ENCODE data around the gene ATP5IF1.

Gene ATP5IF1

DNA sequence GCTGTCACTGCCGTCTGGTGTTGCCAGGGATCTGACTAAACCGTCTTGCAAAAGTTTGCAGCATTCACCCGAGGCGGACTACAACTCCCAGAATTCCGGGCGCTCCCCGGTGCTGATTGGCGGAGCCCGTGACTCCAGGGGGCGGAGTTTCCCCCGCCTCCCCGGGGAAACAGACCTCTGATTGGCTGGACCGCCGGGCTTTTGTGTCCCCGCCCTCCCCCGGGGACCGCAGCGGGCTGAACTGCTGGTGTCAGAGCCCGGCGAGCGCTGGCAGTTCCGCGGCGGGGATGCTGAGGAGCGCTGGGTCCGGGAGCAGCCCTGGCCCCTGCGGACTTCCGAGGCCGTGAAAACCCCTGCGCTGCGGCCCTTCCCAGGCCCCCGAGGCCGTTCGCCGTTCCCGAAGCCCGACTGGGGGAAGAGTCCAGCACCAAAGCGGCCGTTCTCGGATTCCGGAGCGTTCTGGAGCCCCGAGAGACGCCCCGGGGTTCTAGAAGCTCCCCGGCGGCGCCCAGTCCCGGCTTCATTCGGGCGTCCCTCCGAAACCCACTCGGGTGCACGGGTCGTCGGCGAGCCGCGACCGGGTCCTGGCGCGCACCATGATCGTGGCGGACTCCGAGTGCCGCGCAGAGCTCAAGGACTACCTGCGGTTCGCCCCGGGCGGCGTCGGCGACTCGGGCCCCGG is 23.5 kb downstream of the ATP5IF1 start, which contains the start of gene SESN2:
Gene SESN2 (plus strand): TSS at position 267 of the 682 bp plus-strand sequence. CDS start 330 bp downstream, at position 597.
- DNase-seq = peak; percentile 98 to 100 (median 99)
- intact Hi-C loops (cut with DNase I) = no loop called here

DNA sequence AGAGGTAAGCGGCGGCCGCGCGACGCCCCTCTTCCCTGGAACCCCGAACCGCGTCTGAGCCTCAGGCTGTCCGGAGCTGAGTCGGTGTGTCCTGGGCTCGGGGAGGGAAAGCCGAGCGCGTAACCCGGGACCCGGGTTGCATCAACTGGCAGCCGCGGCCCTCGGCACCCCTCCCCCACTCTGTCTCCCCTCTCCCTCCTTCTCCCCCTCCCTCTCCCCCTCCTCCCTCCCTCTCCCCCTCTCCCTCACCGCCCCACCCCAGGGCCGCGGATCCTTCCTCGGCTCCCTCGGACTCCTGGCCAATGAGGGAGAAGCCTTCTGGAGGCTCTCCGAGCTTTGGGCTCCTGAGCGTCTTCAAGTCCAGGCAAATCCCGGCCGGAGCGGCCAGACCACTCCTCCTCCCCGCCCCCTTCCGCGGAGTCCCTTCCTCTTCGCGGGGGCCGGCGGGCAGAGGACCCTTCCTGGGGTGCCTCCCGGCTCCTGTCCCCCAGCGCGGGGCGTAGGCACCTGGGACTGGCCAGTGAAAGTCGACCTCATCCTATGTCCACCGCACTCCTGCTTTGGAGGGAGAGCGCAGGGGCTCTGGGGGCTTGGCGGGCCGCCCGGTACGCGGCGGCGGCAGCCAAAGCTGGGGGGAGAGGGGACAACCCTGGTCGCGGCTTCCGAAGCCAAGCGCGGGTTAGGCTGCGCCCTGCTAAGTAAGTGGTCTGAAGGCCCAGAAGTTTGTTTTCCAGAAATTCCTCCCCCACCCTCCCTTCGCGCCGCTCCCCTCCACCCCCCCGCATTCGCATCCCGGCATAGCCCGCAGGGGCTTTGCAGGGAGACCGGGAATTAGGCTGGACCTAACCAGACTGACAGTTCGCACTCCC is 24.2 kb downstream of the ATP5IF1 start:
- intact Hi-C loops (cut with DNase I) = loop anchor here (5.0 kb wide), 1 partner anchor 67 kb away; the partner anchor contains the start of gene MED18

DNA sequence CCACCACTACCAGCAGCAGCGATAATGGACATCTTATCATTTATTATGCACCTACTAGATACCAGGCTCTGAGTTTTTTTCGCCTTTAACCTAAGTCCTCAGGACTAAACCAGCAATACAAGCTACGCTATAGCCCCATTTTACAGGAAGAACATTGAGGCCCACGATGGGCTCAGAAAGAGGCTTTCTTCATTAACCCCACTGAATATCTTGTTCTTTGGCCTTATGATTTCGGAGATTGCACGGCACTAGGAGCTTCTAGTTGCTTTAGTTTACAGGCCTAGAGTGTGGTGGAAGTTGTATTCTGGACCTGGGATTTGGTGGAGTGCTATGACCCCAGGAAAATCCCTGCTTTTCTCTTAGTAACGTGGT is 24.9 kb downstream of the ATP5IF1 start:
- intact Hi-C loops (cut with DNase I) = loop anchor here (5.0 kb wide), 1 partner anchor 67 kb away; the partner anchor contains the start of gene MED18
- DNase-seq = no peak

More for the DNA sequence above, 24.2 kb downstream of the ATP5IF1 start:
- peak in 38 of 42 donors; percentile 17 to 72 (median 42) for DNase-seq

DNA sequence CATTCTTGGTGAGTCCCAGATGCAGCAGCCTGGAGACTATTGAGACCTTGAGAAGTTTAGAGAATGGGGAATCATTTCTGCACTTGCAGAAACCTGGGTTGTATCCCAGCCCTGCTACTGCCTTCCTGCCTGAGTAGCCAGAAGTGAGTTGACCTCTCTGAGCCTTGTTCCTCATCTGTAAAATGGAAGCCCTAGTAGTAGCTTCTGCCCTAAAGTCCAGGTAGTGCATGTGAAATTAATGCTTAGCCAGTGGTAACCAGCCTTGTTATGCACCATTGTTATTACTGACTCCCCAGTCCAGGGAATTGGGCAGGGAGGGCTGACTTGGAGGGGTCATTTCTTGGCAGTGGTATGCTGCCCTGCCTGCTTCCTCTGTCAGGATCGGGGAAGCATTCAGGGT is 29.0 kb downstream of the ATP5IF1 start:
- intact Hi-C loops (cut with DNase I) = loop anchor here (5.0 kb wide), 1 partner anchor 62 kb away; the partner anchor contains the start of gene MED18

DNA sequence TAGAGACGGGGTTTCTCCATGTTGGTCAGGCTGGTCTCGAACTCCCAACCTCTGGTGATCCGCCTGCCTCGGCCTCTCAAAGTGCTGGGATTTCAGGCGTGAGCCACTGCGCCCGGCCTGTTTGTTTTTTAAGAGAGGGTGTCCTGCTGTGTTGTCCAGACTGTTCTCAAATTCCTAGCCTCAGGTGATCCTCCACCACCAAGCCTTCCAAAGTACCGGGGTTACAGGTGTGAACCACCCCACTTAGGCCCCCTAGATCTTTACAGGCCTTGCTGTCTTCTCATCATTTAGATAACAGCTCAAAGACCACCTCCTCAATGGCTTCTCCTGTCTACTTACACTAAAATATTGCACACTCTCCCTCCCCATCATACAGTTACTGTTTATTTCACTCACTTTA is 29.7 kb downstream of the ATP5IF1 start:
- no peak for DNase-seq
- intact Hi-C loops (cut with DNase I) = no loop called here

More for the DNA sequence above, 29.0 kb downstream of the ATP5IF1 start:
- no peak for DNase-seq

DNA sequence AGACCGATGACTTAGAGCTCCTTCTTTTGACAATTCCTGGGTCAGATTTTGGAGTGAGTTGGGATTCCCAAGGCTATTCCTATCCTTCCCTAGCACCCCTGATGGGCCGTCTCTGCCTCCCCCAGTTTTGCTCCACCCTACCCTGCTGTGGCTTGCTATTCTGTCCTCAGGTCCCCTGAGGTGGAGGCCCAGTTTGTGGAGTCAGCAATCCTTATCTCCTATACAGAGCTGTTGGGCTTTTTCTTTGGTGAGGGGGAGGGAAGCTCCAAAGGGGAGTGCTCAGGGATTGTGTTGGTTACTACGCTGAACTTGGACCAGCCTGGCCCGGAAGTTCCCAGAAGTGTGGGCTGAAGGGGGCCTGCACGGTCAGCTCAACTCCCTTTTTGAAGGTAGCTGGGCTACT is 31.0 kb downstream of the ATP5IF1 start:
- DNase-seq = no peak
- intact Hi-C loops (cut with DNase I) = no loop called here

DNA sequence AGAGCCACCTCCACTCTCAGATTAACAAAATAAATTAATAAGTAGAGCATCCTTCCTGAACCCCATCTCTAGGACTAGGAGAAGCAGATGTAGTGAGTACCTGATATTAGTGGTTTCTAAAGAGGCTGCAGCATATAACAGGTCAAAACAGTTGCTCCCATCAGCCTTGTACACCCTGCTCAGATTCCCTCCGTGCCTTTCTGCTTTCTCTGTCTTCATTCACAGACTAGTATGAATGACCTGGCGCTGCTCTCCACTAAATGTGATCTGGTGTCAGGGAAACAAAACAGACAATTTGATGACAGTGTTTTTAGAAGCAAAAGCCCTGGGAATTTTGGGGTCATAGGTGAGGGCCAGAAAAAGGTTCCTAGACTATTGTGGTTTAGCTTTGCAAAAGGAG is 31.7 kb downstream of the ATP5IF1 start:
- intact Hi-C loops (cut with DNase I) = no loop called here
- DNase-seq = no peak

DNA sequence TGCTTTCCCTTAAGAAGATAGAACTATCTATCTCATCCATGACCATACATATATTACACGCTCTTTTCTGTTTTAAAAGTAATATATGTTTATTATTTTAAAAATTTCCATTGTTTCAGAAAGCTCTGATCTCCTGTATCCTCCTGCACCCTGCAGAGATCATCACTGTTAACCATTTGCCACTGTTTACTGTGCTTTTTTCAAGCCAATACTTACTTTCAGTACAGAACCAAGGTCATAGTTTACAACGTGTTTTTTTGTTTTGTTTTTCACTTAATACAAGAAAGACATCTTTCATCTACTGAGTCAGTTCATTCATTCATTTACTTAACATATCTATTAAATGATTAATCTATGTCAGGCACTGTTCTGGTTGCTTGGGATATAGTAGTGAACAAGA is 33.6 kb downstream of the ATP5IF1 start:
- no peak for DNase-seq
- intact Hi-C loops (cut with DNase I) = no loop called here

DNA sequence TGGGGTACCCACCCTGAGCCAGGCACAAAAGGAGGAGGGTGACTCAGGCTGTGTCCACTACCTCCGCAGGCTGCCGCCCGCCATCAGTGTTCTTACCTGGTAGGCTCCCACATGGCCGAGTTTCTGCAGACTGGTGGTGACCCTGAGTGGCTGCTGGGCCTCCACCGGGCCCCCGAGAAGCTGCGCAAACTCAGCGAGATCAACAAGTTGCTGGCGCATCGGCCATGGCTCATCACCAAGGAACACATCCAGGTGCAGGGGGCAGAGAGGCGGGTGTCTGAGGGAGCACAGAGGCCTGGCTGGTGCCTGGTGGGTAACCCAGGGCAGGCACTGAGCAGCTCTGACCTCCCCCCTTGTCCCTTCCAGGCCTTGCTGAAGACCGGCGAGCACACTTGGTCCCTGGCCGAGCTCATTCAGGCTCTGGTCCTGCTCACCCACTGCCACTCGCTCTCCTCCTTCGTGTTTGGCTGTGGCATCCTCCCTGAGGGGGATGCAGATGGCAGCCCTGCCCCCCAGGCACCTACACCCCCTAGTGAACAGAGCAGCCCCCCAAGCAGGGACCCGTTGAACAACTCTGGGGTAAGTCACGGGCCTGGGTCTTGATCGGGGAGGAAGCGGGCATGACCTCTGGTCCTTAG is 36.4 kb downstream of the ATP5IF1 start:
- intact Hi-C loops (cut with DNase I) = no loop called here
- no peak for DNase-seq

DNA sequence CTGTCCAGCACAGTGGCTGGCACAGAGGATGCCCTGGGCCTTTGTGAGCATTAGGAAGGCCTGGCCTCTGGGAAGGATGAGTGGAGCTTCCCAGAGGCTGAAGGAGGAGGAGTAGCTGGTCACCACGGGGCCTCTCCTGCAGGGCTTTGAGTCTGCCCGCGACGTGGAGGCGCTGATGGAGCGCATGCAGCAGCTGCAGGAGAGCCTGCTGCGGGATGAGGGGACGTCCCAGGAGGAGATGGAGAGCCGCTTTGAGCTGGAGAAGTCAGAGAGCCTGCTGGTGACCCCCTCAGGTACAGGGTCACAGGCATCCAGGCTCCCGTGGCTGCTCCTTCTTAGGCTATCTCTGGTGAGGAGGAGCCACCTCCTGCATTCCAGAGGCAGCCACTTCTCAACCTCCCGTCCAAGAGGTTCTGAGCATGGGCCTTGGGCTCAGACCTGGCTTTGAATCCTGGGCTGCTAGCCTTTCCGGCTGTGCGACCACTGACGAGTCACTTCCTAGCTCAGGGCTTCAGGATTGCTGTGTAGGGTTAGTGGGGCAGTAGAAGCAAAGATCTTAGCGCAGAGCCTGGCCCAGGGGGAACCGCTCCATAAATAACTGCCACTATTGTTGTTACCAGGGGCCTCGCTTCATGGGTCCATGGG is 37.4 kb downstream of the ATP5IF1 start:
- intact Hi-C loops (cut with DNase I) = no loop called here

DNA sequence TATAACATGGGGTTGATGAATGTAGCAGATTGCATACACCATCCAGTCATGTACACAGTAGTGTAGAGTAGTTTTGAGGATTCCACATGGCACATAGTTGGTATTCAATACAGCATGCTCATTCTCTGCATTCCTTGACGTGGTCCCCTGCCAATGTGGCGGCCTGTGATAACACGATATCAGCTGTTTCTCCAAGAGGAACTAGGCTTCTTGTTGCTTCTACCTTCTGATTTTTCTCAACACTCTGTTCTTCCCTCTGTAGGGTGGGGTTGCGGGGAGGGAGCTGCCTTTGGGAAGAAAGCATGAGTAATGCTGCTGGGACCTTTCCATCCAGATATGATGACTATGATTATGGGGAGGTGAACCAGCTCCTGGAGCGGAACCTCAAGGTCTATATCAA is 42.8 kb downstream of the ATP5IF1 start:
- intact Hi-C loops (cut with DNase I) = no loop called here
- DNase-seq = no peak

More for the DNA sequence above, 37.4 kb downstream of the ATP5IF1 start:
- DNase-seq = no peak

DNA sequence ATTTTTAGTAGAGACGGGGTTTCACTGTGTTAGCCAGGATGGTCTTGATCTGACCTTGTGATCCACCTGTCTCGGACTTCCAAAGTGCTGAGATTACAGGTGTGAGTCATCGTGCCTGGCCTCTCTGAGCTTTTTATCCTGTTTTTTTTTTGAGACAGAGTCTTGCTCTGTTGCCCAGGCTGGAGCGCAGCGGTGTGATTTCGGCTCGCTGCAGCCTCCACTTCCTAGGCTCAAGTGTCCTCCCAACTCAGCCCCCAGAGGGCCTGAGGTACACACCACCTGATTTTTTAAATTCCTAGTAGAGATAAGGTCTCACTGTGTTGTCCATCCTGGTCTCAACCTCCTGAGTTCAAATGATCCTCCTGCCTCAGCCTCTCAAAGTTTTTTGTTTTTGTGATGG is 43.8 kb downstream of the ATP5IF1 start:
- DNase-seq = no peak
- intact Hi-C loops (cut with DNase I) = no loop called here

DNA sequence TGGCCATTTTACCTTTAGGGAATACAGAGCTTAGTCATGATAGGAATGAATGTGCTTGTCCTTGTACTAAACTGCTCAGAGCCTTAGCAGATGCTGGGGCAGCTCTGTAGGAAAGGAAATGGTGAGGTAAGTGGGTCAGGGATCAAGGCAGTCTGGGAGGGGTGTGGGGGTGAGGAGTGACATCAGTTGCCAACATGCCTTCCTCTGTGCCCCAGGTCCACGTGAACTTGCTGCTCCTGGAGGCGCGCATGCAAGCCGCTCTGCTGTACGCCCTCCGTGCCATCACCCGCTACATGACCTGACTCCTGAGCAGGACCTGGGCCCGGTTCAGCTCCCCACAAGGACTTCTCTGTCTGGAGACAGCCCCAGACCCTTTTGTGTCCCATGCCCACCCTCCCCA is 44.6 kb downstream of the ATP5IF1 start:
- intact Hi-C loops (cut with DNase I) = no loop called here
- DNase-seq = no peak

DNA sequence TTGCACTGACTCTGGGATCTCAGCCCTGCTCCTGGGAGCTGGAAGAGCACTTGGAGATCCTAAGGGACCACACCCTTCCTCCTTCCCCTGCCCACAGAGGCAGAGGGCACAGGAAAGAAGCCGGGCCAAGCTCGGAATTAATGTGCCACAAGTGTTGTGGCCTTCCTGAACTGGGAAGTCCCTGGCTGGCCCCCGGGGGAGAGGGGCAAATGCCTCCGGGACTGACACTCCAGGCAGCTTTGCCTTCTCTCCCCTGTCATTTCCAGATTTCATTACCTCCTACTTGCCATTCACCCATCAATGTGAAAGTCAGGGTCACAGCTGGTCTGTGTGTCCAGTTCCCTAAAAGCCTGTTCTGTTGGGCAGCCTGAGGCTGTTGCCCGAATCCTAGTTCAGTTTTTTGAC is 45.1 kb downstream of the ATP5IF1 start:
- intact Hi-C loops (cut with DNase I) = no loop called here
- DNase-seq = no peak

DNA sequence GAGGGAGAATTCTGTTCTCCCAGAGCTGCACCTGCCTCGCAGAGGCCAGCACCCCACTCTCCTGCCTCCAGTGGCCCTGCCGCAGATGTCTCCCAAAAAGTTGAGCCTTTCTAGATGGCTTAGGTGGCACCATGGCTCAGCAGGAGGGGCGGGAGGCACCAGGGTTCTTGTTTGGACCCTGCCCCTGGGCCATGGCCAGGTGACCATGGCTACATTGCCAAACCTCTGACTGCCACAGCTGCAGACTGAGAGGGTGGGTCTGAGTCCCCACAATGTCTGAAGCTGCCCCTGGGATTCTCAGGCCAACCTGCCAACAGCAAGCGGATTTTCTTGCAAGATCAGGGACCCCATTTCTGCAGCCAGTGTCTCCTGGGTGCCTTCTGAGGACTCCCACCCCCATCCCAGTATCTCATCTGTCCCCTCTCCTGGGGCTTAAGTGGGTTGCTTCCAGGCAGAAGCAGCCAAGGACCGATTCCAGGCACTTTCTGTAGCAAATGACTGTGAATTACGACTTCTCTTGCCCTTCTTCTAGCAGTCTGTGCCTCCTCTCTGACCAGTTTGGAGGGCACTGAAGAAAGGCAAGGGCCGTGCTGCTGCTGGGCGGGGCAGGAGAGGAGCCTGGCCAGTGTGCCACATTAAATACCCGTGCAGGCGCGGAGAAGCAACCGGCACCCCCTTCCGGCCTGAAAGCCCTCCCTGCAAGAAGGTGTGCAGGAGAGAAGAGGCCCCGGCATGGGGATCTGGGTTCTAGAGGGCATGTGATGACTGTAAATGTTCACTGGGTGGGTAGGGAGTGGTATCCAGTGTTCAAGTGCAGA is 45.9 kb downstream of the ATP5IF1 start:
- no peak for DNase-seq
- intact Hi-C loops (cut with DNase I) = no loop called here

DNA sequence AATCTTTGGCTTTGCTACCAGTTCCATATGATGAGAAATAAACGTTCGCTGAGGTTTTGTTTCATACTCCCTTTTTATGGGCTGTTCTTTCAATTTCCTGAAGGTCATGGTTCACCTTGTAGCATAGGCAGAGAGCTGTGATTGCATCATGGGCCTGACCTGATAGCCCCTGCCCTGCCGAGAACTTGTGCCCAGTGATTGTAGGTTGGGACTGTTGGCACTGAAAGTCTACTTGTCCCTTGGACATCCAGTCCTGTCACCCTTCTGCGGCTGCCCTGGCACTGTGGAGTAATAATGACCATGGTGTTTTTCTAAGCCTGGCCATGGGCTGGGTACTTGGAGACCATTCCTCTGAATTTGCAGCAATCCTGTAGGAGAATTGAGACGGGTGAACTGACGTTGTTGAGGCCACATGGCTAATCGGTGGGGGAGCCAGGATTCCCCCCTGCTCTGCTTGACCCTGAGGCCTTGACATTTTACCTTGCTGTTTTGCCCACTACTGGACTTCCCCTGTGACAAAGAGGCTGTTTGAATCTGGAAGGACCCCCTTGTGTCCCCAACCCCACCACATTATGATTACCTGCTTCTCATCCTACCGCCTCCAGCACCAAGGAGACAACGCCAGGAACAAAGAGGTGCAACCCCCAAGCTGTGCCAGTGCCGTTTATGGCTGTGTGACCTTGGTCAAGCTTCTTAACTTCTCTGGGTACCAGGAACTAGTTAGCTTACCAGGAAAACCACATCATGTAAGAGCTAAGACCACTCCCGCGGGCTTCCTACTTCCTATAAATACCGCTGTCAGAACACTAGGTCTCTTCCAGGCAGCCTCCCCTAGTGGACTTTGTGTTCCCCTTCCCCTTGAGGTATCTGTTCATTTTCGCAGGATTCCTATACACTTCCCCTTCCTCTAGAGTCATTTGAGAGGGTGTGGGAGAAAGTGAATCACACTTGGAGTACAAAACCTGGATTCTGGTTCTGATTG is 46.8 kb downstream of the ATP5IF1 start:
- intact Hi-C loops (cut with DNase I) = no loop called here
- no peak for DNase-seq

DNA sequence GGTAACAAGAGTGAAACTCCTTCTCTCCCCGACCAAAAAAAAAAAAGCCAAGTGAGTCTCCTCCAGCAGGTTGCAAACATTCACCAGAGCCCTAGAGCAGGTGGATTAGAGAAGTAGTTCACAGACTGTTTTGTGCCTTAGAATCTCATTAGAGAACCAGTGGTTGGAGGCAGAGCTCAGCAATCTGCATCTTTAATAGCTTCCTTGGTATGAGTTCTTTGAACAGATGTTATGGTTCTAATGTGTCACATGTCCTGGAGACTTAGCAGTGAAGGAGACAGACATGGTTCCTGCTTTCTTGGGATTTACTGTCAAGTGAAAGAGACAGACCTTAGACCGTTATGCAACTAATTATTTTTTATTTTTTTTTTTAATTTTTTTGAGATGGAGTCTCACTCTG is 50.2 kb downstream of the ATP5IF1 start:
- intact Hi-C loops (cut with DNase I) = no loop called here
- DNase-seq = no peak

Measured in head of caudate nucleus (tissue), 42 donors.